Renal cortical epithelial cell (primary cell): ENCODE data around the gene POLR1D. TPM values are rescaled to one million over a fixed set of nuclear protein-coding genes. Genes with fewer than 3 reads are reported as not detected.

Source experiments
- total RNA-seq: library from RNA; depleted of rRNA; stranded (reverse); fragments of >200 nt; gene quantifications from 2 replicates; pipeline ENCODE4 v1.2.3, GENCODE V29; 2014

POLR1D gene
- total RNA-seq, 1 donor from 2014 or later = 69.9 TPM

Other genes starting within 250 kb of the POLR1D start
- 88.7 and 123 TPM in 2 replicates for gene GTF3A, start 197.3 kb upstream of the POLR1D start, total RNA-seq
- gene MTIF3, start 171.3 kb upstream of the POLR1D start, total RNA-seq = 48.3 and 62.1 TPM in 2 replicates
- 9.0 and 16.5 TPM in 2 replicates for gene LNX2, start 1.4 kb upstream of the POLR1D start, total RNA-seq
- not detected in 2 replicates for gene GSX1, start 170.6 kb downstream of the POLR1D start, total RNA-seq